Middle frontal gyrus (tissue), 1 donor: ENCODE measurements around the gene MCL1.
"Not testable (repeated sequence)": the region's sequence is repeated elsewhere in the genome, so short reads cannot be mapped to it uniquely, and the experiment has no call there.

Experiments
- DNase-seq: peaks from one replicate; pipeline ENCODE4 v3.0.0-alpha.2; 2015; ENCODE audit warnings: low spot score; ENCODE audit errors: extremely low spot score

Gene MCL1

GRCh38 chr1:150572918-150573647 is 6.3 kb downstream of the MCL1 start:
- no peak for DNase-seq

GRCh38 chr1:150568594-150568966 is 10.8 kb downstream of the MCL1 start:
- no peak for DNase-seq

- DNase-seq = no peak
Observed at GRCh38 chr1:150567717-150568593, 11.5 kb downstream of the MCL1 start.

GRCh38 chr1:150567341-150567716 is 12.1 kb downstream of the MCL1 start:
- no peak for DNase-seq

GRCh38 chr1:150566589-150567340 is 12.6 kb downstream of the MCL1 start:
- DNase-seq = no peak

GRCh38 chr1:150565240-150565991 is 14.0 kb downstream of the MCL1 start:
- not testable (repeated sequence) for DNase-seq

GRCh38 chr1:150564051-150564991 is 15.1 kb downstream of the MCL1 start:
- no peak for DNase-seq

- no peak for DNase-seq
Observed at GRCh38 chr1:150563340-150564038, 15.9 kb downstream of the MCL1 start.

- DNase-seq = no peak
Observed at GRCh38 chr1:150562446-150563339, 16.7 kb downstream of the MCL1 start.

GRCh38 chr1:150561974-150562445 is 17.4 kb downstream of the MCL1 start:
- no peak for DNase-seq

- peak; percentile 44 for DNase-seq
Observed at GRCh38 chr1:150561254-150561973, 18.0 kb downstream of the MCL1 start.

GRCh38 chr1:150560576-150561253 is 18.7 kb downstream of the MCL1 start:
- no peak for DNase-seq

GRCh38 chr1:150560011-150560438 is 19.4 kb downstream of the MCL1 start:
- no peak for DNase-seq

- DNase-seq = no peak
Observed at GRCh38 chr1:150559656-150560010, 19.8 kb downstream of the MCL1 start.

GRCh38 chr1:150558761-150559655 is 20.4 kb downstream of the MCL1 start:
- no peak for DNase-seq

- DNase-seq = no peak
Observed at GRCh38 chr1:150558303-150558704, 21.1 kb downstream of the MCL1 start.
